Measurements from ENCODE around the gene TRAK2. TPM values are rescaled to one million over a fixed set of nuclear protein-coding genes. Genes with fewer than 3 reads are reported as not detected.
"Not testable (repeated sequence)": the region's sequence is repeated elsewhere in the genome, so short reads cannot be mapped to it uniquely, and the experiment has no call there.

TRAK2 gene
- total and polyA plus RNA-seq, 2 donors: 25.1 to 60.6 TPM

DNA sequence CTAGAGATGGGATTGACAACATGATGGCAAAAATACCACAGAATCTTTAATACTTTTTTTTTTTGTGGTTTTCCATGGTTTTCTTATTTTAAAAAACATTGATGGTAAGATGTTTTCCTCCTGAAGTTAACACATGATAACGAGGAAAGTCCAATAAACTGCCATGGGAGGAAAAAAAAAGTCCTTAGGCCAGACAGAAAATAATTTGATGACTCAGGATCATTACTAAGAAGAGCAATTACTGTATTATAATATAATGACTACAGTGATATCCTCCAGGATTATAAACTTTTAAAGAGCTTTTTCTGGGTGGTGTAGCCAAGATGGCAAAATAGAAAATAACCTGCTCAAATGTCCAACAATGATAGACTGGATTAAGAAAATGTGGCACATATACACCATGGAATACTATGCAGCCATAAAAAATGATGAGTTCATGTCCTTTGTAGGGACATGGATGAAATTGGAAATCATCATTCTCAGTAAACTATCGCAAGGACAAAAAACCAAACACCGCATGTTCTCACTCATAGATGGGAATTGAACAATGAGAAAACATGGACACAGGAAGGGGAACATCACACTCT lies 11.8 kb downstream of the TRAK2 start:
- H3K27ac ChIP-seq (ENCODE audit: low read depth); DNase-seq (ENCODE audit: extremely low spot score); H3K4me1 ChIP-seq (ENCODE audit: insufficient read depth); H3K36me3 ChIP-seq (ENCODE audit: insufficient read depth); H3K4me3 ChIP-seq (ENCODE audit: low read depth, low read length): not testable (repeated sequence)
- 96% methylated on average over 1 of the region's 3 CpGs for WGBS

DNA sequence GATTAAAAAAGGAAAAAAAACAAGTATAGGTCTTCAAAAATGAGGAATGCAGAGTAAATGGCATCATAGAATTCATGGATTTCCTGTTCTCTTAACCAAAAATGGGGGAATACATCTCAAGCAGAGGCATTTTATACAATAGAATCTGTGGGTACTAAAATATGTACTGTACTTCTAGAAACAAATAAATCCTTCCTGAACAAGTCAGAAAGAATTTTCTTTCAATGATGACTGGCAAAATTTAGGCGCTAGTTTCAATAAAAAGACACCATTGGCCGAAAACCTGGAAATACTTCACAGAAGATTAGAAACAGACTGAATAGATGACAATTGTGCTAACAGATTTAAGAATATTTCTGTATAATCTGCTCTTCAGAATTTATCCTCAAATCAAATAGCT lies 15.1 kb downstream of the TRAK2 start:
- Histone ChIP-seq H3K27ac (ENCODE audit: low read depth) (no peak overlapping the region), H3K36me3 (ENCODE audit: insufficient read depth) (no peaks in the 10 kb centered on the region), H3K4me3 (ENCODE audit: low read depth, low read length) (no peak overlapping the region), H3K4me1 (ENCODE audit: insufficient read depth) (peaks cover 2% of the 10 kb centered on the region)
- WGBS: 98% methylated on average over 2 of the region's 2 CpGs
- no peak for DNase-seq (ENCODE audit: extremely low spot score)

DNA sequence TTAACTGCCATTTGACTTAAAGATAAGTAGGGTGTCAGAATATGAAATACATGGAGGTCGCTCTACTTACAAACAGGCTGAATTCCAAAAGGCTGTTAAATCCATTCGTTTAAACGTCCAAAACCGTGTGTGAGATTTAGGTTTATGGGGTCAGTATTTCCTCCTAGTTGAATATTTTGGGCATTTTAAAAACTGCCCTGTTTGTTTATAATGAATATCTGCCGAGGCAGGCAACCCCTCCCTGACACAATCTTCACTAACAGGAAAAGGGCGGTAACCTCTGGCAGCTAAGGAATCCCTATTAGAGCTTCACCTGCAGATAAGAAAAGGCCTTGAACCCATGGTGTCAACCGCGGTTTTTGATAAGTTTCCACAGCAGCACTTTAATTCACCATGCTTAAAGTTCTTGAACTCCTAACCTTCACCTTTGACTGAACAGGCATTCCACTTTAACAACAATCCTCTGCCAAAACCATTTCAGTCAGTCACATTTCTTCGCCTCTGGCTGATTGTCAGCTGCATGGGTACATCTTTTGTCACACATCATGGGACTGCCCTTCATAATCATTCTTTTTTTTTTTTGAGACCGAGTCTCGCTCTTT lies 17.8 kb downstream of the TRAK2 start:
- Histone ChIP-seq H3K4me3 (ENCODE audit: low read depth, low read length) (no peak overlapping the region), H3K27ac (ENCODE audit: low read depth) (no peak overlapping the region), H3K4me1 (ENCODE audit: insufficient read depth) (peaks cover 2% of the 10 kb centered on the region), H3K36me3 (ENCODE audit: insufficient read depth) (no peaks in the 10 kb centered on the region)
- DNase-seq (ENCODE audit: extremely low spot score): no peak
- WGBS: 47% methylated on average over 11 of the region's 11 CpGs

DNA sequence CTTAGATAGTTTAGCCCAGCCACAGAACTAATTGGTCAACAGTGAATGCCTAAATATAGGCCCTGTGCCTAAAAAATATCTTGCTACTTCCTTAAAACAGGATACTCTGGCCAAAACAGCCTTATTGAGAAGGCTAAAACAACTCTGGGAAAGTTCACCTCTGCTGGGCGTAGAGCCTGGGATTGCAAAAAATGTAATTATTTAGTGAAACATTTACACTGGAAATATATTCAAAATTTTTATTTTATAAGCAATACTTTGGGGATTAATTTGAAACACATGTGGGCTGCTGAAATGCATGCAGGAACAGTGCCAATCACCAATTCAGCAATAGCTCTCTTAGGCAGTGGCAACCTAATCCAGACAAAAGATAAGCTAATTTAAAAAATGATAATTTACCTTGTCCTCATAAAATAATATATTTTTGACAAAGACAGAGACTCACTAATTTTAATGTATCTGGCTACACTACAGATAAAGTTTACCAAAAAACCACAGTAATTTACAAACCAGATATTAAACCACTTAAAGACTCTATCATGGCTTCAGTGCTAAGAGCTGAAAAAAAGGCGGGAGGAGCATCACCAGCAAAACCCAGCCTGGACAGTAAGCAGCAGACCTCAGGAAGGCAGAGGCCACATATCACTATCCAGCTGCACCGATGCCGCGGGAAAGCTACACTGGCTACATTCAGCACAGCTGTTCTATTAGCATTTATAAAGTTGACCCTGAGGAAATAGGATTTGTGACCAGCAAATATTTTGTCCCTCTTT lies 18.5 kb downstream of the TRAK2 start:
- Histone ChIP-seq H3K27ac (ENCODE audit: low read depth) (peak overlapping the region; percentile 38), H3K4me3 (ENCODE audit: low read depth, low read length) (no peak overlapping the region), H3K36me3 (ENCODE audit: insufficient read depth) (no peaks in the 10 kb centered on the region), H3K4me1 (ENCODE audit: insufficient read depth) (peaks cover 2% of the 10 kb centered on the region)
- DNase-seq (ENCODE audit: extremely low spot score): no peak
- WGBS: 33% methylated on average over 5 of the region's 5 CpGs

DNA sequence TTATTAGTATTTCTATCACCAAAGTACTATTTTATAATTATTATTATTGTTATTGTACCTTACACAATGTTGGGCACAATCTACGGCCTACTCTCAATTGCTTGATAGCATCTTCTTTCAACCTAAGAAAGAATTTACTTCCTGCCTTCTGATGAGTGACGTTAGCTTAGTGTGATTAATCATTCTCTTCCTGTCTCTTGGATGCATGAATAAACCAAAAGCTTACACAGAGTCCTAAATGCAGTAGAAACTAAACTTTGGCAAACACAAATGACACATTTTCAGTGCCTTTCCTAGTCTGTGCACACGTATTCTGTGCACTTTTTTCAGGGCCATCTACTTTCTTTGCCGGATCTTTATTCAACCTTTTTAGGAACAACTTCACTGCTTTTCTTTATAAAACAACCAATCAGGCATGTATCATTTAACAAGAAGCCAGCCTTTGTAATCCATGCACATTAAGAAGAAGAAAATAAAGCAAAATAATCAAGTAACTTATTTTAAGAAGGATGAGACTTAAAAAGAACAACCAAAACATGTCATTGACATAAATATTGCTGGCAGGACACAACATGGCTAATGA lies 19.1 kb downstream of the TRAK2 start:
- 37% methylated on average over 4 of the region's 4 CpGs for WGBS
- H3K4me1 ChIP-seq (ENCODE audit: insufficient read depth): peaks cover 2% of the 10 kb centered on the region

DNA sequence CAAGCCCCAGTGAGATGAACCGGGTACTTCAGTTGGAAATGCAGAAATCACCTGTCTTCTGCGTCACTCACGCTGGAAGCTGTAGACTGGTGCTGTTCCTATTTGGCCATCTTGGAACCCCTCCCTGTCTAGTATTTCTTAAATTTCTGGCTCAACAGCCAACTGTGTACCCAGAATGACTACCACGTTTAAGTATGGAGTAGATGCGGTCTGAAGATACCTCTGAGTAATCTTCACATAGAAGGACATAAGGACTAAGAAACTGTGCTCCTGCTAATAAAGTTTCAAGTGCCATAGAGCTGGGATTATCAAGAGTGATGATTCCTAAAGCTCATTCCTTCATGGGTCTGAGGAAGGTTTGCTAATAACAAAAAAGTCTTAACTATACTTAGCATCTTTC lies 20.4 kb downstream of the TRAK2 start:
- no peak overlapping the region for H3K27ac ChIP-seq (ENCODE audit: low read depth)
- no peak for DNase-seq (ENCODE audit: extremely low spot score)
- peaks cover 2% of the 10 kb centered on the region for H3K4me1 ChIP-seq (ENCODE audit: insufficient read depth)
- H3K4me3 ChIP-seq (ENCODE audit: low read depth, low read length): no peak overlapping the region
- no peaks in the 10 kb centered on the region for H3K36me3 ChIP-seq (ENCODE audit: insufficient read depth)
- 79% methylated on average over 5 of the region's 5 CpGs for WGBS

More for the DNA sequence above, 19.1 kb downstream of the TRAK2 start:
- H3K4me3 ChIP-seq (ENCODE audit: low read depth, low read length): no peak overlapping the region
- H3K36me3 ChIP-seq (ENCODE audit: insufficient read depth): no peaks in the 10 kb centered on the region
- no peak for DNase-seq (ENCODE audit: extremely low spot score)
- peak overlapping the region; percentile 38 for H3K27ac ChIP-seq (ENCODE audit: low read depth)

DNA sequence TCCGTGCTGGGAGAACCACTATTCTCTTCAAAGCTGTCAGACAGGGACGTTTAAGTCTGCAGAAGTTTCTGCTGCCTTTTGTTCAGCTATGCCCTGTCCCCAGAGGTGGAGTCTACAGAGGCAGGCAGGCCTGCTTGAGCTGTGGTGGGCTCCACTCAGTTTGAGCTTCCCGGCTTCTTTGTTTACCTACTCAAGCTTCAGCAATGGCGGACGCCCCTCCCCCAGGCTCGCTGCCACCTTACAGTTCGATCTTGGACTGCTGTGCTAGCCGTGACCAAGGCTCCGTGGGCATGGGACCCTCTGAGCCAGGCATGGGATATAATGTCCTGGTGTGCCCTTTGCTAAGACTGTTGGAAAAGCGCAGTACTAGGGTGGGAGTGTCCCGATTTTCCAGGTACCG lies 20.9 kb downstream of the TRAK2 start:
- H3K27ac ChIP-seq (ENCODE audit: low read depth); H3K4me3 ChIP-seq (ENCODE audit: low read depth, low read length); DNase-seq (ENCODE audit: extremely low spot score); H3K36me3 ChIP-seq (ENCODE audit: insufficient read depth); H3K4me1 ChIP-seq (ENCODE audit: insufficient read depth): not testable (repeated sequence)
- 96% methylated on average over 12 of the region's 12 CpGs for WGBS

DNA sequence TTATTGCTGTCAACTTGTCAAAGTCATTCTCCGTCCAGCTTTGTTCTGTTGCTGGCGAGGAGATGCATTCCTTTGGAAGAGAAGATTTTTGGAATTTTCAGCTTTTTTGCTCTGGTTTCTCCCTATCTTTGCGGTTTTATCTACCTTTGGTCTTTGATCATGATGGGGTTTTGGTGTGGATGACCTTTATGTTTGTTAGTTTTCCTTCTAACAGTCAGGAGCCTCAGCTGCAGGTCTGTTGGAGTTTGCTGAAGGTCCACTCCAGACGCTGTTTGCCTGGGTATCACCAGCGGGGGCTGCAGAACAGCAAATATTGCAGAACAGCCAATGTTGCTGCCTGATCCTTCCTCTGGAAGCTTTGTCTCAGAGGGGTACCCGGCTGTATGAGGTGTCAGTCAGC lies 21.4 kb downstream of the TRAK2 start:
- not testable (repeated sequence) for H3K4me1 ChIP-seq (ENCODE audit: insufficient read depth); H3K36me3 ChIP-seq (ENCODE audit: insufficient read depth); H3K27ac ChIP-seq (ENCODE audit: low read depth); H3K4me3 ChIP-seq (ENCODE audit: low read depth, low read length); DNase-seq (ENCODE audit: extremely low spot score)
- 87% methylated on average over 6 of the region's 6 CpGs for WGBS

DNA sequence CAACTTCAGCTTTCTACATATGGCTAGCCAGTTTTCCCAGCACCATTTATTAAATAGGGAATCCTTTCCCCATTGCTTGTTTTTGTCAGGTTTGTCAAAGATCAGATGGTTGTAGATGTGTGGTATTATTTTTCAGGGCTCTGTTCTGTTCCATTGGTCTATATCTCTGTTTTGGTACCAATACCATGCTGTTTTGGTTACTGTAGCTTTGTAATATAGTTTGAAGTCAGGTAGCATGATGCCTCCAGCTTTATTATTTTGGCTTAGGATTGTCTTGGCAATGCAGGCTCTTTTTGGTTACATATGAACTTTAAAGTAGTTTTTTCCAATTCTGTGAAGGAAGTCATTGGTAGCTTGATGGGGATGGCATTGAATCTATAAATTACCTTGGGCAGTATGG lies 22.9 kb downstream of the TRAK2 start:
- not testable (repeated sequence) for DNase-seq (ENCODE audit: extremely low spot score); H3K4me1 ChIP-seq (ENCODE audit: insufficient read depth); H3K4me3 ChIP-seq (ENCODE audit: low read depth, low read length); H3K27ac ChIP-seq (ENCODE audit: low read depth); H3K36me3 ChIP-seq (ENCODE audit: insufficient read depth)

DNA sequence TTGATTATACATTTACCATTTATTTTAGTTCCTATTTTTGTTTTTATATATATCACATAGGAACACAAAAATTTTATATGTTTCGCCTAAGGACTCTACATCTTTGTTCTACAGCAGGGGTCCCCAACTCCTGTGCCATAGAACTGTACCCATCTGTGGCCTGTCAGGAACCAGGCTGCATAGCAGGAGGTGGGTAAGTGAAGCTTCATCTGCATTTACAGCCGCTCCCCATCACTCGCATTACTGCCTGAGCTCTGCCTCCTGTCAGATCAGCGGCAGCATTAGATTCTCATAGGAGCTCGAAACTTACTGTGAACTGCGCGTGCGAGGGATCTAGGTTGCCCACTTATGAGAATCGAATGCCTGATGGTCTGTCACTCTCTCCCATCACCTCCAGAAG lies 25.3 kb downstream of the TRAK2 start:
- no peak overlapping the region for H3K4me3 ChIP-seq (ENCODE audit: low read depth, low read length)
- WGBS: 96% methylated on average over 9 of the region's 9 CpGs
- H3K36me3 ChIP-seq (ENCODE audit: insufficient read depth): no peaks in the 10 kb centered on the region
- no peaks in the 10 kb centered on the region for H3K4me1 ChIP-seq (ENCODE audit: insufficient read depth)
- DNase-seq (ENCODE audit: extremely low spot score): no peak
- no peak overlapping the region for H3K27ac ChIP-seq (ENCODE audit: low read depth)

DNA sequence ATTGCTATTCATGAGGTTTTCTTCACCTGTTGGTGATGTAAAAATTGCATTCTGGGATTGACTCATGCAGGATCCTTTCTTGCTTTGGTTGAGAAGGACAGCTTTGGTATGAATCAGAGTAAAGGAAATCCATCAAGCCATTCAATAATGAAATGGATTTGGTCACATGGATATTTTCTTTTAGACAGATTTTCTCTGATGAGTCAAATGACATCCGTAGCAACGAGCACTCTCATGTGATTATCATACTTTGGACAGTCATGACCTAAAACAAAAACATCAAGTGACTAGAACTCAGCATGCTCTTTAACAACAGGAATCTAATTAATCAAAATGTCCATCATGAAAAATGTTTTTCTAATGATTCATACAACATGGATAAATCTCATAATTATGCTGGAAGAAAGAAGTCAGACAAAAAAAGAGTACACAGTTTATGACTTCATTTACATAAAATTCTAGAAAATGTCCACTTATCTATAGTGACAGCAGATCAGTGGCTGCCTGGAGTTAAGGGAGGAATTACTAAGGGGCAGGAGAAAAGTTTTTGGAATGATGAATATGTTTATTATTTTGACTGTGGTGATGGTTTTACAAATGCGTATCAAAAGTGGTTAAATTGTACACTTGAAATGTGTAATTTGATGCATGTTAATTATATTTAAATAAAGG lies 30.7 kb downstream of the TRAK2 start:
- H3K4me3 ChIP-seq (ENCODE audit: low read depth, low read length): no peak overlapping the region
- no peaks in the 10 kb centered on the region for H3K36me3 ChIP-seq (ENCODE audit: insufficient read depth)
- no peak overlapping the region for H3K27ac ChIP-seq (ENCODE audit: low read depth)
- H3K4me1 ChIP-seq (ENCODE audit: insufficient read depth): no peaks in the 10 kb centered on the region
- 83% methylated on average over 3 of the region's 3 CpGs for WGBS
- DNase-seq (ENCODE audit: extremely low spot score): no peak

DNA sequence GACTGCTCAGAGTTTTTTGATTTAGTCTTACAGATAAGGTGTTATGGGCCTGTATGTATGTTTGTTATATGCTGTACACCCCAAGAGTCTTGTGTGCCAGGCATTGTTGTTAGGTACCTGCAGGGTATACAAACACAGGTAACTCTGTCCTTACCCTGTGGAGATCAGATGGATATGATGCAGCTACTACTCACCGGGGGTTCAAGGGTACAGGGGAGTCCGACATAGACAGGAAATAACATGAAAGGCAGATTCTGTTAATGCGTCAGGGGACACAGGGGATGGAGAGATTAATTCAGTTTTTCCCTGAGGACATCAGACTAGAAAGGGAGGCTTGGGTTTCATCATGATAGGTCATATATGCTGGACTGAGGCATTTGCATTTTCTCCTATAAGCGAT lies 31.3 kb downstream of the TRAK2 start:
- H3K27ac ChIP-seq (ENCODE audit: low read depth): no peak overlapping the region
- no peak overlapping the region for H3K4me3 ChIP-seq (ENCODE audit: low read depth, low read length)
- no peaks in the 10 kb centered on the region for H3K4me1 ChIP-seq (ENCODE audit: insufficient read depth)
- no peaks in the 10 kb centered on the region for H3K36me3 ChIP-seq (ENCODE audit: insufficient read depth)
- no peak for DNase-seq (ENCODE audit: extremely low spot score)
- 88% methylated on average over 4 of the region's 4 CpGs for WGBS

DNA sequence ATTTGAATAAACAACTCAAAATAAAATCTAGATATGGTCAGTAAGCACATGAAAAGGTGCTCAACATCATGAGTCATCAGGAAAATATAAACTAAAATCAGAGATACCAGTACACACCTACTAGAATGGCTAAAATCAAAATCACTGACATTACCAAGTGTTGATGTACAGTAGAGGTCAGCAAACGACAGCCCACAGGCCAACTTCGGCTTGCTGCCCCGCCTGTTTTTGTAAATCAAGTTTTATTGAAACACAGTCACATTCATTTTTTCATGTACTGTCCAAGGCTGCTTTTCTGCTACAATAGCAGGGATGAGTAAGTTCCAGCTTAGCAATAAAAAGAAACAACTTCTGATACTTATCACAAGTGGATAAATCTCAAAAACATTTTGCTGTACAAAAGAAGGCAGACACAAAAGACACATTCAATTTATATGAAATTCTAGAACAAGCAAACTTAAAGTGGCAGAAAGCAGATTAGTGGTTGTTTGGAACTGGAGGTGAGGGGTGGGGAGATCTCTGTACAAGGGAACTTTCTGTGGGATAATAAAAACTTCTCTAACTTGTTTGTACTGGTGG lies 32.1 kb downstream of the TRAK2 start:
- H3K36me3 ChIP-seq (ENCODE audit: insufficient read depth): no peaks in the 10 kb centered on the region
- no peaks in the 10 kb centered on the region for H3K4me1 ChIP-seq (ENCODE audit: insufficient read depth)
- no peak overlapping the region for H3K27ac ChIP-seq (ENCODE audit: low read depth)
- no peak for DNase-seq (ENCODE audit: extremely low spot score)
- no peak overlapping the region for H3K4me3 ChIP-seq (ENCODE audit: low read depth, low read length)
- 60% methylated on average over 3 of the region's 3 CpGs for WGBS

Measured in urinary bladder (tissue), 4 donors.